Panc1 (cell line): ENCODE measurements around the gene ZNF48. TPM values are rescaled to one million over a fixed set of nuclear protein-coding genes. Genes with fewer than 3 reads are reported as not detected.

ENCODE experiments used
- ATAC-seq: fragments of 200-7000 bp; cut with Tn5 transposase; 2 replicates; pipeline ENCODE4 v1.9.1; 2020; ENCODE audit warnings: mild to moderate bottlenecking, moderate library complexity
- BruUV-seq: library from RNA; stranded (reverse); fragments of 400-500 nt; replicated peaks from 2 replicates; lab custom pipeline; 2021; lab: Mats Ljungman, UMichigan
- CTCF ChIA-PET: fragments of 300-600 bp; sonication (Branson Sonifier 250); formaldehyde crosslinking; loops from one replicate; lab custom pipeline; 2022; ENCODE audit warnings: antibody characterized with exemption; lab: Charles Lee
- POLR2A ChIA-PET: fragments of 300-600 bp; sonication (Branson Sonifier 250); formaldehyde crosslinking; loops from one replicate; lab custom pipeline; 2022; ENCODE audit warnings: antibody characterized with exemption; lab: Charles Lee
- DNase-seq: peaks from one replicate; pipeline ENCODE4 v3.0.0-alpha.2; 2010; ENCODE audit warnings: low read depth, low spot score
- H3K27ac ChIP-seq: 2 replicates; pipeline ENCODE4 v1.5.1; 2011; ENCODE audit warnings: mild to moderate bottlenecking, low read length, inconsistent platforms
- H3K27me3 ChIP-seq: fragments of 200-500 bp; sonication (Bioruptor generic); 2 replicates; pipeline ENCODE4 v1.6.0; 2014; ENCODE audit warnings: low read length, inconsistent platforms; ENCODE audit not compliant: control insufficient read depth, insufficient read depth
- H3K36me3 ChIP-seq: fragments of 200-500 bp; sonication (Bioruptor generic); 2 replicates; pipeline ENCODE4 v1.5.1; 2014; ENCODE audit warnings: inconsistent platforms, mild to moderate bottlenecking, low read length, moderate library complexity; ENCODE audit not compliant: control insufficient read depth, insufficient read depth
- H3K4me1 ChIP-seq: 2 replicates; pipeline ENCODE4 v1.5.1; 2011; ENCODE audit warnings: inconsistent platforms, mild to moderate bottlenecking, low read length, moderate library complexity; ENCODE audit not compliant: control insufficient read depth, insufficient read depth
- H3K4me3 ChIP-seq, 2 experiments: 2 replicates each; pipeline ENCODE4 v1.5.1; 2011 to 2012; ENCODE audit warnings: low read depth in 2 of 2, low read length in 2 of 2, mild to moderate bottlenecking in 2 of 2, inconsistent platforms in 1 of 2, moderate library complexity in 1 of 2
- H3K9me3 ChIP-seq: fragments of 200-500 bp; sonication (Bioruptor generic); 2 replicates; pipeline ENCODE4 v1.5.1; 2014; ENCODE audit warnings: low read depth, mild to moderate bottlenecking, inconsistent platforms, low read length, moderate library complexity; ENCODE audit not compliant: control insufficient read depth, insufficient read depth
- CTCF ChIP-seq: fragments of 450-650 bp; IDR thresholded peaks from 2 replicates; pipeline ENCODE4 v1.5.1; 2017; ENCODE audit warnings: mild to moderate bottlenecking
- POLR2AphosphoS5 ChIP-seq: IDR thresholded peaks from 2 replicates; pipeline ENCODE4 v1.6.1; 2012; ENCODE audit warnings: mild to moderate bottlenecking, low read depth, low read length, moderate library complexity
- SIN3A ChIP-seq: IDR thresholded peaks from 2 replicates; pipeline ENCODE4 v1.6.1; 2012; ENCODE audit warnings: low read depth, mild to moderate bottlenecking, low read length, moderate library complexity, borderline replicate concordance; ENCODE audit not compliant: insufficient read depth
- TCF7L2 ChIP-seq: IDR thresholded peaks from 2 replicates; pipeline ENCODE4 v1.6.1; 2011; ENCODE audit warnings: mild to moderate bottlenecking, low read depth, low read length, inconsistent platforms
- in situ Hi-C: cut with HindIII; loops from 2 replicates; pipeline ENCODE4 v1.10.0; 2016; ENCODE audit warnings: low sequenced_read_pairs, low pct_unique_long_range_greater_than_20kb
- intact Hi-C: fragments of 100-400 bp; cut with micrococcal nuclease; formaldehyde crosslinking; loops from one replicate; pipeline ENCODE4 v1.10.0; 2022; ENCODE audit not compliant: unreplicated experiment
- total RNA-seq: library from RNA; stranded (reverse); gene quantifications from one replicate; pipeline ENCODE4 v1.2.1, GENCODE V29; 2021; ENCODE audit not compliant: unreplicated experiment
- TF ChIP-seq, protein P1 (sequence below), 2 experiments: IDR thresholded peaks; 2 replicates each; pipeline ENCODE4 v1.6.1; 2011 to 2012; ENCODE audit warnings: low read depth in 2 of 2, control low read depth in 1 of 2, low read length in 1 of 2, mild to moderate bottlenecking in 1 of 2, moderate library complexity in 1 of 2; ENCODE audit not compliant: insufficient read depth in 1 of 2

The ZNF48 gene
- total RNA-seq, 1 experiment from 2014 or later = 16.6 TPM

- Histone ChIP-seq H3K4me1 (peaks cover 13% of the 10 kb centered on the region), H3K4me3 (no peak overlapping the region), H3K9me3 (no peaks in the 10 kb centered on the region), H3K27ac (no peak overlapping the region), H3K36me3 (0 out of 2 replicates have a peak, but pooled peaks cover 2% of the 10 kb centered on the region), H3K27me3 (no peaks in the 10 kb centered on the region)
- ChIA-PET POLR2A (interaction anchor here (0.7 kb wide), 1 partner anchor 137 kb away, joined by 4 read pairs; no protein-coding TSS in a partner anchor), CTCF (interaction anchor here (0.5 kb wide), 1 partner anchor 283 kb away, joined by 5 read pairs; no protein-coding TSS in a partner anchor)
- intact Hi-C loops (no loop called here), in situ Hi-C loops (no loop called here)
- DNase-seq = no peak
- TF ChIP-seq POLR2AphosphoS5 (no peak), CTCF (no peak), SIN3A (no peak), TCF7L2 (no peak)
- TF ChIP-seq, protein P1, sequence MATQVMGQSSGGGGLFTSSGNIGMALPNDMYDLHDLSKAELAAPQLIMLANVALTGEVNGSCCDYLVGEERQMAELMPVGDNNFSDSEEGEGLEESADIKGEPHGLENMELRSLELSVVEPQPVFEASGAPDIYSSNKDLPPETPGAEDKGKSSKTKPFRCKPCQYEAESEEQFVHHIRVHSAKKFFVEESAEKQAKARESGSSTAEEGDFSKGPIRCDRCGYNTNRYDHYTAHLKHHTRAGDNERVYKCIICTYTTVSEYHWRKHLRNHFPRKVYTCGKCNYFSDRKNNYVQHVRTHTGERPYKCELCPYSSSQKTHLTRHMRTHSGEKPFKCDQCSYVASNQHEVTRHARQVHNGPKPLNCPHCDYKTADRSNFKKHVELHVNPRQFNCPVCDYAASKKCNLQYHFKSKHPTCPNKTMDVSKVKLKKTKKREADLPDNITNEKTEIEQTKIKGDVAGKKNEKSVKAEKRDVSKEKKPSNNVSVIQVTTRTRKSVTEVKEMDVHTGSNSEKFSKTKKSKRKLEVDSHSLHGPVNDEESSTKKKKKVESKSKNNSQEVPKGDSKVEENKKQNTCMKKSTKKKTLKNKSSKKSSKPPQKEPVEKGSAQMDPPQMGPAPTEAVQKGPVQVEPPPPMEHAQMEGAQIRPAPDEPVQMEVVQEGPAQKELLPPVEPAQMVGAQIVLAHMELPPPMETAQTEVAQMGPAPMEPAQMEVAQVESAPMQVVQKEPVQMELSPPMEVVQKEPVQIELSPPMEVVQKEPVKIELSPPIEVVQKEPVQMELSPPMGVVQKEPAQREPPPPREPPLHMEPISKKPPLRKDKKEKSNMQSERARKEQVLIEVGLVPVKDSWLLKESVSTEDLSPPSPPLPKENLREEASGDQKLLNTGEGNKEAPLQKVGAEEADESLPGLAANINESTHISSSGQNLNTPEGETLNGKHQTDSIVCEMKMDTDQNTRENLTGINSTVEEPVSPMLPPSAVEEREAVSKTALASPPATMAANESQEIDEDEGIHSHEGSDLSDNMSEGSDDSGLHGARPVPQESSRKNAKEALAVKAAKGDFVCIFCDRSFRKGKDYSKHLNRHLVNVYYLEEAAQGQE (IDR thresholded peaks at IDR 0.05; ENCODE audit: insufficient read depth in 1 of 2, low read depth in 2 of 2, low read length in 1 of 2) = no peak
- ATAC-seq = no peak
- no TSS peak for BruUV-seq
Measured at GRCh38 chr16:30438835-30439234, 43.6 kb downstream of the ZNF48 start.

DNA sequence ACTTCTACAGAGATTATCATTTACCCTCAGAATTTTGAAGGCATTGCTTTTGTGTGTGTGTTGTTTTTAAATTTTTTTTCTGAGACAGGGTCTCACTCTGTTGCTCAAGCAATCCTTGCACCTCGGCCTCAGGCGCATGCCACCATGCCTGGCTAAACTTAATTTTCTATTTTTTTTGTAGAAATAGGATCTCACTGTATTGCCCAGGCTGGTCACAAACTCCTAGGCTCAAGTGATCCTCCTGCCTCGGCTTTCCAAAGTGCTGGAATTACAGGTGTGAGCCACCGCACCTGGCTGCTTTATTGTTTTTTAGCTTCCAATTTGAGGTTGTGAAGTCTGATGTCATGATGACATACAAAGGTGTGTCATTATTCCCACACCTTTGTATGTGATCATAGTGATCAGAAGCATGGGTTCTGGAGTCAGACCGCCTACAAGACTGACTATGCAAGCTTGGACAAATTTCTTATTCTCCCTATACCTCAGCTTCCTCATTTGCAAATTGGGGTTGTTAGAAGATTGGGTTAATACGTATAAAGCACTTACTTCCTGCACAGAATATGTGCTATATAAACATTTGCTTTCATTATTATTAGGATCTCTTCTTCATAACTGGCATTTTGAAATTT is 44.6 kb downstream of the ZNF48 start:
- Histone ChIP-seq H3K9me3 (no peaks in the 10 kb centered on the region), H3K4me1 (peaks cover 17% of the 10 kb centered on the region), H3K4me3 (no peak overlapping the region), H3K27me3 (no peaks in the 10 kb centered on the region), H3K36me3 (0 out of 2 replicates have a peak, but pooled peaks cover 5% of the 10 kb centered on the region), H3K27ac (no peak overlapping the region)
- TF ChIP-seq POLR2AphosphoS5 (no peak), SIN3A (no peak)
- intact Hi-C loops (loop anchor here (10.0 kb wide), 1 partner anchor 85 kb away; the partner anchor contains the start of gene ZNF768), in situ Hi-C loops (no loop called here)
- POLR2A ChIA-PET = interaction anchor here (0.7 kb wide), 1 partner anchor 136 kb away, joined by 4 read pairs; no protein-coding TSS in a partner anchor
- DNase-seq (no peak), ATAC-seq (no peak)
- no TSS peak for BruUV-seq
- CTCF ChIA-PET = interaction anchor here (0.5 kb wide), 1 partner anchor 186 kb away, joined by 5 read pairs; no protein-coding TSS in a partner anchor
